ENCODE data around the gene GGTLC2. TPM values are rescaled to one million over a fixed set of nuclear protein-coding genes. Genes with fewer than 3 reads are reported as not detected.

GGTLC2 gene
- total and polyA plus RNA-seq, 11 donors, result not detected

DNA sequence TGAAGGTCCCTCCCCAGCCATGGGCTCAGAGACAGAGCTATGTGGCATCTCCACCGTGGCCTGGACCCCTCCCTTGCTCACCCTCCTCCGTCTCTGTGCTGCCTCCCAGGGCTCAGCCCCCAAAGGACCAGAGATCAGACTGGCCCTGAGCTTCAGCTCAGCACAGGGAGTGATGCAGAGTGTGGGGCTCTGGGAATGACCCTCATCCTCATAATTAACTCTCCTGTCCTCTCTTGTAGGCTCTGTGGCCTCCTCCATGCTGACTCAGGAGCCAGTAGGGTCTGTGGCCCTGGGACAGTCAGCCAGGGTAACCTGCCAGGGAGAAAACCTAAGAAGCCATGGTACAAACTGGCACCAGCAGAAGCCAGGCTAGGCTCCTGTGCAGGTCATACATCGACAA, 28.7 kb downstream of the GGTLC2 start:
- no peak for TF ChIP-seq POLR2A (IDR thresholded peaks at IDR 0.05)
- TF ChIP-seq, protein P1, sequence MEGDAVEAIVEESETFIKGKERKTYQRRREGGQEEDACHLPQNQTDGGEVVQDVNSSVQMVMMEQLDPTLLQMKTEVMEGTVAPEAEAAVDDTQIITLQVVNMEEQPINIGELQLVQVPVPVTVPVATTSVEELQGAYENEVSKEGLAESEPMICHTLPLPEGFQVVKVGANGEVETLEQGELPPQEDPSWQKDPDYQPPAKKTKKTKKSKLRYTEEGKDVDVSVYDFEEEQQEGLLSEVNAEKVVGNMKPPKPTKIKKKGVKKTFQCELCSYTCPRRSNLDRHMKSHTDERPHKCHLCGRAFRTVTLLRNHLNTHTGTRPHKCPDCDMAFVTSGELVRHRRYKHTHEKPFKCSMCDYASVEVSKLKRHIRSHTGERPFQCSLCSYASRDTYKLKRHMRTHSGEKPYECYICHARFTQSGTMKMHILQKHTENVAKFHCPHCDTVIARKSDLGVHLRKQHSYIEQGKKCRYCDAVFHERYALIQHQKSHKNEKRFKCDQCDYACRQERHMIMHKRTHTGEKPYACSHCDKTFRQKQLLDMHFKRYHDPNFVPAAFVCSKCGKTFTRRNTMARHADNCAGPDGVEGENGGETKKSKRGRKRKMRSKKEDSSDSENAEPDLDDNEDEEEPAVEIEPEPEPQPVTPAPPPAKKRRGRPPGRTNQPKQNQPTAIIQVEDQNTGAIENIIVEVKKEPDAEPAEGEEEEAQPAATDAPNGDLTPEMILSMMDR (IDR thresholded peaks at IDR 0.05), result no peak
- Histone ChIP-seq H3K27me3 (peaks cover 0 to 9% (median 0%) of the 10 kb centered on the region in 9 donors), H3K9me3 (peaks cover 0 to 14% (median 0%) of the 10 kb centered on the region in 12 donors), H3K36me3 (no peaks in the 10 kb centered on the region), H3K4me3 (no peak overlapping the region), H3K27ac (no peak overlapping the region), H3K4me1 (no peaks in the 10 kb centered on the region)
- DNase-seq, result no peak
- 31 to 59% (median 54%) methylated on average over 2 to 3 of the region's 3 CpGs for WGBS, 4 donors
- intact Hi-C loops (cut with DNase I), result no loop called here
- ATAC-seq, result no peak

DNA sequence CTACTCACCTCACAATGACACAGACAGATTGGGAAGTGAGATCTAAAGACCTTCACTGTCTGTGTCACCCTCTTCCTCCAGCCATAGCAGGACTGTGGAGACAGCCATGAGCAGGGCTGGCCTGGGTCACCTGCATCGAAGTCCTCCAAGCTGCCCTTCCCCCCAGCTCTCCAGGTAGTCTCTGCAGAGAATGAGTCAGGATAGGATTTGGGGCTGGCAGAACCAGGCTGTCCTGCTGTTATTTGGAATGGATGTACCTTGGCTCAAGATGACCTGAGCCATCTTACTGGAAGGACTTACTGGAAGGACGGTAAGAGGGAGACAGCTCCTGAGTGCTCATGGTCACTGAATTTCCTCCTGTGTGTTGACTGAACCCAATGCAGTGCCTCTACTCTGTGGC, 29.2 kb downstream of the GGTLC2 start:
- DNase-seq, result no peak
- 76 to 89% (median 80%) methylated on average over 2 of the region's 2 CpGs for WGBS, 4 donors
- no peak for ATAC-seq
- no peak for TF ChIP-seq POLR2A (IDR thresholded peaks at IDR 0.05)
- TF ChIP-seq, protein P1 (IDR thresholded peaks at IDR 0.05), result no peak
- intact Hi-C loops (cut with DNase I), result no loop called here
- Histone ChIP-seq H3K27ac (no peak overlapping the region), H3K4me1 (no peaks in the 10 kb centered on the region), H3K36me3 (no peaks in the 10 kb centered on the region), H3K4me3 (no peak overlapping the region), H3K9me3 (peaks cover 0 to 14% (median 0%) of the 10 kb centered on the region in 12 donors), H3K27me3 (peaks cover 0 to 9% (median 0%) of the 10 kb centered on the region in 9 donors)

DNA sequence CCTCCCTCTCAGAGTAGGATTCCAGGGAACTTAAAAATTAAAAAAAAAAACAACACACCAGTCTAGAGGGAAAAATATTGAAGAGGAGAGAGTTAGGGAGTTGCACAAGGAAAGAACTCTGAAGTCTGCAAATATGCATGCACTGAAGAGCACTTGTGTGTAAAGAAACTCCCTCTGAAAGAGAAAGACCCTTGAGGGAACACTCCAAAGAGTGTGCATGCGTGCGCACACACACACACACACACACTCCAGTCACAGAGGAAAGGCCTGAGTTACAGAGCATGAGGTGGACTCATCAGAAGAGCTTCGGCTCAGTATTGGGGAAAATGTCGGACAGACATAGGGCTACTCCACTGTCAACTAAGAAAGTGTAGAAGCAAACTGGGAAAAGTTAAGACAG, 30.1 kb downstream of the GGTLC2 start:
- intact Hi-C loops (cut with DNase I), result no loop called here
- TF ChIP-seq, protein P1 (IDR thresholded peaks at IDR 0.05), result no peak
- TF ChIP-seq POLR2A (IDR thresholded peaks at IDR 0.05), result no peak
- Histone ChIP-seq H3K27ac (no peak overlapping the region), H3K4me3 (no peak overlapping the region), H3K36me3 (no peaks in the 10 kb centered on the region), H3K4me1 (no peaks in the 10 kb centered on the region), H3K9me3 (peaks cover 0 to 12% (median 0%) of the 10 kb centered on the region in 12 donors), H3K27me3 (peaks cover 0 to 9% (median 0%) of the 10 kb centered on the region in 9 donors)
- WGBS, 4 donors, result 84 to 90% (median 87%) methylated on average over 4 of the region's 4 CpGs
- DNase-seq, result no peak
- no peak for ATAC-seq

DNA sequence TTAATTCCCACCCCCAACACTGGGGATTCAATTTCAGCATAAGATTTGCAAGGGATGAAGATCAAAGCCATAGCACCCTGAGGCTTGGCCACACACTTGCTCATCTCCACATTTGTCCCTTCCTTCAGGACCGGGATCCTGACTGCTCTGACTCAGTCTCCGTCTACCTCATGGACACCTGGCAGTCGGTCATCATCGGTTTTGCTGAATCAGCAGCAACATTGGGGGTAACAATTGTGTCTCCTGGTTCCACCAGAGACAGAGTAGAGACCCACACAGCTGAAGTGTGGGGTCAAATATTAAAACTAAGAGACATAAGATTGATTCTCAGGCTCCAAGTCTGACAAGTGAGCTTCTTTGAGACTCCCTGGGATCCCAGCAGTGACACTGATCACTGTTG, 34.6 kb downstream of the GGTLC2 start:
- TF ChIP-seq, protein P1 (IDR thresholded peaks at IDR 0.05), result no peak
- no peak for TF ChIP-seq POLR2A (IDR thresholded peaks at IDR 0.05)
- Histone ChIP-seq H3K27ac (no peak overlapping the region), H3K27me3 (peaks cover 0 to 9% (median 0%) of the 10 kb centered on the region in 9 donors), H3K4me3 (no peak overlapping the region), H3K36me3 (no peaks in the 10 kb centered on the region), H3K4me1 (no peaks in the 10 kb centered on the region), H3K9me3 (no peaks in the 10 kb centered on the region)
- ATAC-seq (no peak), DNase-seq (no peak)
- 83 to 89% (median 87%) methylated on average over 4 of the region's 4 CpGs for WGBS, 4 donors
- intact Hi-C loops (cut with DNase I), result no loop called here

Measured in heart left ventricle (tissue), 16 donors.